ENCODE data around the gene WDCP.
"Not testable (repeated sequence)": the region's sequence is repeated elsewhere in the genome, so short reads cannot be mapped to it uniquely, and the experiment has no call there.

The WDCP gene

DNA sequence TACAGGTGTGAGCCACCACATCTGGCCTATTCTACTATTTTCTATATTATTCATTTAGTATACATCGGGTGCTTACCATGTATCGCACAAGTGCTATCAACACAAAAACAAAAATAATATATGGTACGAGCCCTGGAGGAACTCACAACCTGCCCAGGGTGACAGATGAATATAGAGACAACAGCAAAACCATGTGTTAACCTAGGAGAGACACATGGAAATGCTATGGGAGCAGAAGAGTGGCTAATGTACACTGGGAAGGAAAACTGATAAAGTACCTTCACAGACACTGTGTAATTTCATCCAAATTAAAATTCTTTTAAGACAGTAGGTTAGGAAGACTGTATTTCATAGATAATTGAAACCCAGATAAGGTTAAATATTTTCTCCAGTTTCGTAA lies 25.1 kb upstream of the WDCP start:
- in situ Hi-C loops (cut with HindIII; ENCODE audit: low sequenced_read_pairs): no loop called here

DNA sequence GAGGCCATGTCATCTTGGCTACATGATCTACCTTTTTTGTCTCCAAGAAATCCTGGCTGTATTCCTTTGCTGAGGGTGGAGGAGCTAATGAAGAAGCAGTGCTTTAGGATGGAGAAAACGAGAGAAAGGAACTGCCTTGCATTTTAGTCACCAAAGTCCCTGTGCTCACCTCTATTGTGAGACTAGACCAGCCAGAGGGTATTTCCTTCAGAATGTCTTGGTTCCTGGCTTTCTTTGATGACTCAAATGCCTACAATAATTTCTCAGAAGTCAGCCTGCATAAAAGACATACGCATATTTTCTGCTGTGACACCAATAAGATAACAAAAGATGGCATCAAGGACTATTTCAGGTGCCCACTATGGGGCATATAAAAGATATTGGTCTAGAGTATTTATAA lies 18.1 kb upstream of the WDCP start:
- in situ Hi-C loops (cut with HindIII; ENCODE audit: low sequenced_read_pairs): loop anchor here (5.0 kb wide), 1 partner anchor 233 kb away; no protein-coding TSS in a partner anchor

DNA sequence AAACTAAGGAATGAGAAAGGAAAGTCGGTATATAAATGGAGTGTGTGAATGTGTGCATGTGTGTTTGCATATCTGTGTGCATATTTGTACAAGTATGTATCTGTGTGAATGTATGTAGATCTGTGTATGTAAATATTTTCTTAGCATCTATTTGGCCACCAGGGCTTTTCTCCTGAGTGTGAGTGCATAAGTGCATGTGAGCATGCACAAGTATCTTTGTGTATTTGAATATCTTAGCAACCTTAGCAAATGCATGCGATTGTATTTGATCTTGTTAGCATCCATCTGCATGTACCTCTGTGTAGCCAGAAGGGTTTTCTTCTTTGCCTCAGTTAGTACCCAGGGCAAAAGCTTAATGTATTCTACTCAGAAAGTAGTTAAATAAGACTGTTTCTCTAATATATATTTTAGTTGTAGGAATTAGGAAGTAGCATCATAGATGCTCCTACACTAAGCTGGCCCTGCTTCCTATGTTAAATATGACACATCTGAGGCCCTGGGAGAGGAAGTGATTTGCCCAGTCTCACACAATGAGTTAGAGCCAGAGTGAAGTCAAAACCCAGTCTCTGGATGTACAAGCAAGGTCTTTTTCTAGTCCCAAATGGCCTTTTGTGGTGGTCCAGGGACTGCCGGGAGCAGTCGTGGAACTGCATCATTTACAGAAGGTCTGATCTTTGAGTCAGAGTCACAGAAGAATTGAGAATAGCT lies 11.5 kb upstream of the WDCP start:
- in situ Hi-C loops (cut with HindIII; ENCODE audit: low sequenced_read_pairs): no loop called here

DNA sequence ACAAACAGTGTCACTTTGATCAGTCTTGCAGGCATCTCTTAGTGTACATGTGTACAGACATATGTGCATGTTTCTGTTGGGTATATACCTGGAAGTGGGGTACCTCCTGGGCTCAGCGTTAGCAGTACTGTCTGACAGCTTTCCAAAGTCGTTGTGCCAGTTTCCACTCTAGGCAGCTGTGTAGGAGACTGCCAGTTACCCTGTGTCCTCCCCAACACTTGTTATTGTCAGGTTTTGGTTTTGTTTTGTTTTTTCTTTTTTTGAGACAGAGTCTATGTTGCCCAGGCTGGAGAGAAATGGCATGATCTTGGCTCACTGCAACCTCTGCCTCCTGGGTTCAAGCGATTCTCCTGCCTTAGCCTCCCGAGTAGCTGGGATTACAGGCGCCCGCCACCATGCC lies 8.6 kb upstream of the WDCP start:
- in situ Hi-C loops (cut with HindIII; ENCODE audit: low sequenced_read_pairs): no loop called here

DNA sequence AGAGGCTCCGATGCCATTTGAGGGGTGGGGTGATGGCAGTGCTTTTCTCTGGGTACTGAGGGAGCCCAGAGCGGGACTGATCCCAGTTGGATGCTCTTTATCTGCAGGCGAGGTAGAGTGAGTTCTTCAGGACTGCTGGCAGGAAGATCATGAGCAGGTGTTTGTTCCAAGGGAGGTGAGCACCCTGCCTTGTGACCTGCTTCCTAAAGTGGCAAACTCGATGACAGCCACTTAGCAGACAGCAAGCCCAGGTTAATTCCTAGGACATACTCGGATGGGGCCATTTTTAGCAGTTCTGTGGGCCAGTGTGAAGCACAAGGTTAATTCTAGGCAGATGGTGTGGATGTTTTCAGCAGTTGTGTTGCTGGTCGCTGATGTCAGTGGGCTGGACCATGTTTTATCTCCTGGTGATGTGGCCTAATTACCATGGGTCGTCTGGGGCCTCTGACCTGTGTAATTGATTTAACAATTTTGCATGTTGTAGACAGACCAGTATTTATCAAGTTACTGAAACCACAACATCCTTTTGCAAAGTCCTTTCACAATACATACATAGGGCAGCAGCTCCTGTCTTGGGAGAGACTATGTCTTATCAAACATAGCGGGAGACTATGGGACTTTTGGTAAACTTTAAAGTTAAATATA lies 7.3 kb upstream of the WDCP start:
- in situ Hi-C loops (cut with HindIII; ENCODE audit: low sequenced_read_pairs): no loop called here

DNA sequence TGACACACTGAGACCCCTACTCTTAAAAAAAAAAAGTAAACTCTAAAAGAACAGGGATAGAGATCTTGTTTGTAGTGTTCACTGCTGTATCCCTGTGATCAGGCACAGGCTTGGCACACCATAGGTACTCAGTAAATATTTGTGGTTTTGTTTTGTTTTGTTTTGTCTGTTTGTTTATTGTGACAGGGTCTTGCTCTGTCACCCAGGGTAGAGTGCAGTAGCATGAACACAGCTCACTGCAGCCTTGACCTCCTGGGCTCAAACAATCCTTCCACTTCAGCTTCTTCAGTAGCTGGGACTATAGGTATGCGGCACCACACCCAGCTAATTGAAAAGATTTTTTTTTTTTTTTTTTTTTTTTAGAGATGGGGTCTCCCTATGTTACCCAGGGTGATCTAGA lies 5.8 kb upstream of the WDCP start:
- in situ Hi-C loops (cut with HindIII; ENCODE audit: low sequenced_read_pairs): no loop called here

DNA sequence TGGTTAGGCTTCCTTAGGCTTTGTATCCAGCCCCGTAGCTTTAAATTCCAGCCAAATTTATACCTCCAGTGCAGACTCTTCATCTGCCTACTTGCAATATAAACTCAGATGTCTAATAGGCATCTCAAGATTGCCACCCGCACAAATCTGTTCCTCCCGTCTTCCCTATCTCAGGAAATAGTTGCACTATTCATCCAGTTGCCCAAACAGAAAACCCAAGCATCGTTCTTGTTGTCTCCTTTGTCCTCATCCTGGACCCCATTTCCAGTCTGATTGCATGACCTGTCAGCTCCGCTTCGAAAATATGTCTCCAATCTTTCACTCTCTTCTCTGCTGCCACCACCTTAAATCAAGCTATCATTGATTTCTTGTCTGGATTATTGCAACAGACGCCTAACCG lies 4.6 kb upstream of the WDCP start:
- in situ Hi-C loops (cut with HindIII; ENCODE audit: low sequenced_read_pairs): no loop called here

DNA sequence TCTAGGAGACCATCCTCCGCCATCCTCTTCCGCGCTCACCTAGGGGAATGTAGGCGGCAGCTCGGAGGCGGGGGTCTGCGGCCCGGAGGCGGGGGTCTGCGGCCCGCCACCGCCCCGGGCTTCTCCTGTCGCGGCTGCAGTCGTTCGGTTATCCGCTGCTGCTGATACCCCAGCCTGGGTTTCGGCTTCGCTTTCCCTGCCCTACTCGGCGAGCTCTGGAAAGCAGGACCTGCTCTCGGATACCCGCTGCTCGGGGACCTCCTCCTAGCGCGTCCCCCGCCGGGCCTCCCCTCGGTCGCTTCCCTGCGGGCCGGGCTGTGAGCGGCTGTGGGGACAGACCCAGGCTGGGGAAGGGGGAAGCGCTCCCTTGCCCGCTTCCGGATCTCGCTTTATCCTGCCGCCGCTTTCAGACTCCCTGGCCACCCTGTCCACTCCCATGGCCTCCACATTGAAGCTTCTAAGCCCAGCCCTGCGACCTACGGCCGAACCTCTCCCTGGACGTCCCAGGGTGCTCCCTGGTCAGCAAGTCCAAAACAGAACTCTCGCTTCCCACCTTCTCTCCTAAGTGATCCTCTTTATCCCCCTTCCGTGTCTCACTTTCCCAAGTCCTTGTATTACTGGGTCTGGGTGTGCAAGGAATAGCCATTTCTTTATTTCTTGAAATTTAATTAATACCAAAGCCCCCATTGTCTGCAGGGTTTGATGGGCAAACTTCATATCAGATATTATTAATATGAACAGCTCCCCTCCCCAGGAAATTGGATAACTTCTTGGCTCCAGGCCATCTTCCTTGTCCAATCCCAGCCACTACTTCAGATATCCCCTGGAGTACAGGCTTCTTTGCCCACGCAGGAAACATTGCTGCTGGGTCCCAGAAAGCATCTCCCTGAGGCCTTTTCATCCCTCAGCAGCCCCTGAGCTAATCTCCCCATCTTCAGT lies 3.1 kb upstream of the WDCP start:
- in situ Hi-C loops (cut with HindIII; ENCODE audit: low sequenced_read_pairs): no loop called here

DNA sequence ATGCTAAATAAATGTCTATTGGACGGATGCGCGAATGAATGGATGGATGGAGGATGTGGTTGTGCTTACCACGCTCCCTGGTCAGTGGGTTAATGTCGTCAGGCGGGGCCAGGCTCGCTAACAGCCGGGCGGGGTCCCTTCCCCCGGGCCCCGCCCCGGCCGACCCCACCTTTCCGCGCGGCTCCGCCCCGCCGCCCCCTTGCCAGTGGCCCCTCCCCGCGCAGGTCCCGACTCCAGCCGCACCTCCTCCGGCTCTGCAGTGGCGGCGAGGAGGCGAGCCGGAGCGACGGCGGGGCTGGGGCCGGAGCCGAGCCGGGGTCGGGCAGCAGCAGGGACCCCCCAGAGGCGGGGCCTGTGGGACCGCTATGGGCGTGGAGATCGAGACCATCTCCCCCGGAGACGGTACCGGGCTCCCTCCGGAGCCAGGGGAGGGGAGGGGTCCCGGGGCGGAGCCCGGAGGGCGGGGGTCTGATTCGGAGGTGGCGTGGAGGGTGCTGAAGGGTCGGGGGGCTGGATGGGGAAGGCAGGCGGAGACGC lies 2.4 kb upstream of the WDCP start, which contains the start of gene FKBP1B:
TSS of gene FKBP1B (plus strand) at position 257 of the 537 bp plus-strand sequence. CDS start at position 366, 109 bp downstream.
- in situ Hi-C loops (cut with HindIII; ENCODE audit: low sequenced_read_pairs): no loop called here

DNA sequence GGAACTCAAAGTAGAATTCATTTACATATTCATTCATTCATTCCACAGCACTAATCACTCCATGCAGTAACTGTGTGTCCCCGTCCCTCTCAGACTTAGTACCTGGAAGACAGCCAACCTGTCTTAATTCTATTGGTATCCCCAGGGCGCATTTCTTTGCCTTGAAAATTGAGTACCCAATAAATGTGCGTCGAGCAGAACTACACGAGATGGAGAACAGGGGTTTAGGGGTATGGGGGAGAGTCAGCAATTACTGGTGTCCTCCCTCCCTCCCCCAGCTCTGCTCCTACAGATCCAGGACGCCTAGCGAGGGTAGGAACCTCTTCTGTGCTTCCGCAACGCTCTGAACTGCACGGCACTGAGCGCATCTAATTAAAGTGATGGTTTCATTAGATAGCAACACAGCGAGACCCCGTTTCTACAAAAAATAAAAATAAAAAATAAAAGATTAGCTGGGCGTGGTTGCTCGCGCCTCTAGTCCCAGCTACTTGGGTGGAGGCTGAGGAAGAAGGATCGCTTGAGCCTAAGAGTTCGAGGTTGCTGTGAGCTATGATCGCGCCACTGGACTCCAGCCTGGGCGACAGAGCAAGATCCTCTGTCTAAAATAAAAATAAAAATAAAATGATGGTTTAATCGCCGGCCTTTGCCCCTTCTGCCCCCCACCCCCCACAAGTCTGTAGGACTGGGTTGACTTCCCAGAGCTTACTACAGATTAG lies 1.7 kb upstream of the WDCP start:
- in situ Hi-C loops (cut with HindIII; ENCODE audit: low sequenced_read_pairs): no loop called here

DNA sequence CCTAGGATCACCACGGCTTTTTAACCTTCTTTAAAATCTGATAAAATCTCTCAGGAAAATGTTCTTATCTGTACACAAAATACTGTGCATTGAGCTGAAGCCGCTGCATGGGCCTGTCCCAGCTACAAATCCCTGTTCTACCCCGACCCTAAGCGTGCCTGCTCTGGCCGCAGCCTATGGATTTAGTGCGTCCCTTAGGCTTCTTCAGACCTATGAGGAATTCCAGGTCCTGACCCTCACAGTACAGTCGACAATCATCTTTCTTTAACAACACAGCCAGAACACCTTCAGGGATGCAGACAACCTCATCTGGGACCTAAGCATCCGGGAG lies 477 bp upstream of the WDCP start:
- in situ Hi-C loops (cut with HindIII; ENCODE audit: low sequenced_read_pairs): no loop called here

DNA sequence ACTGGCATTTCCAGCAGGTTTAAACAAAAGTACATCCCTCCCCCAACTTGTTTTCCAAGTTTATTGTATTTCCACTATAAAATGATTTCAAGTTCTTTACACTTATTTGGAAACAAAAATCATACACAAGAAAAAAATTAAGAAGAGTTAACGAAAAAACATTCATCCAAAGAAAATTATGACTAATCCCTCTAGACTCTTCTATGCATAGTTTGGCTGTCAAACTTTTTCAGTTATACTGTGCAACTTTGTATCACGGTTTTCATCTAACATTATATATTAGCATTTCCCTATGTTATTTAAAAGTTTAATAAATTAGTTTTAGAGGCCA lies 627 bp downstream of the WDCP start:
- in situ Hi-C loops (cut with HindIII; ENCODE audit: low sequenced_read_pairs): no loop called here

DNA sequence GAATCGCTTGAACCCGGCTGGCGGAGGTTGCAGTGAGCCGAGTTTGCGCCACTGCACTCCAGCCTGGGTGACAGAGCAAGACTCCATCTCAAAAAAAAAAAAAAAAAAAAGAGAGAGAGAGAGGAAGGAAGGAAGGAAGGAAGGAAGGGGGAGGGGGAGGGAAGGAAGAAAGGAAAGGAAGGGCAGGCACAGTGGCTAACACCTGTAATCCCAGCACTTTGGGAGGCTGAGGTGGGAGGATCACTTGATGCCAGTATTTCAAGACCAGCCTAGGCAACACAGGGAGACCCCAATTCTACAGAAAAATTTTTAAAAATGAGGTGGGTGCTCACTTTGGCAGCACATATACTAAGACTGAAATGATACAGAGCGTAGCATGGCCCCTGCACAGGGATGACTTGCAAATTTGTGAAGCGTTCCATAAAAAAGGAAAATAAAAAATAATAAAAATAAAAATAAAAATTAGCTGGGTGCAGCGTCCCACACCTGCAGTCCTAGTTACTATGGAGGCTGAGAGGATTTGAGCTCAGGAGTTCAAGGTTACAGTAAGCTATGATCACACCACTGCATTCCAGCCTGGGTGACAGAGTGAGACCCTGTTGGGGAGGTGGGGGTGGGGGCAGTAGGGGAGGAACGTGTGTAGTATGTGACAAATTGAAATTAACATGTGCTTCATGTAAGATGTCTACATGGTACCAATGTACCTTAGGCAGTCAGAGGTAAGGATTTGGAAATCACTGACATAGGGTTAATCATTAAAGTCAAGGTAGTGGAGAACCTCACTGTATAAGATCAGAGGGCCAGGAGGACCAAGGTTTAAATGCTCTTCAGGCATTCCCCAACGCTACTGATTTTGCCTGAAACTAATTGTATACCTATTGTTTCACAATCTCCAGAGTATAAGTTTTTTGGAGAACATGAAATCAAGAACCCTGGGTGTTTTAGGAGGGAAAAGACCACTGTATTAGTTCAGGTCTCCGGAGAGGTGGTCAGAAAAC lies 1.4 kb downstream of the WDCP start:
- in situ Hi-C loops (cut with HindIII; ENCODE audit: low sequenced_read_pairs): no loop called here

DNA sequence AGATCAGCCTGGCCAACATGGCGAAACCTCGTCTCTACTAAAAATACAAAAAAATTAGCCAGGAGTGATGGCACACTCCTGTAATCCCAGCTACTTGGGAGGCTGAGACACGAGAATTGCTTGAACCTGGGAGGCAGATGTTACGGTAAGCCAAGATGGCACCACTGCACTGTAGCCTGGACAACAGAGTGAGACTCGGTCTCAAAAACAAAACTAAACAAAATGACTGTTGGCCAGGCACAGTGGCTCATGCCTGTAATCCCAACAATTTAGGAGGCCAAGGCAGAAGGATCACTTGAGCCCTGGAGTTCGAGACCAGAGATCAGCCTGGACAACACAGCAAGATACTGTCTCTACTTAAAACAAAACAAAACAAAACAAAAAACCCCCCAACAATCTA lies 4.1 kb downstream of the WDCP start:
- in situ Hi-C loops (cut with HindIII; ENCODE audit: low sequenced_read_pairs): not testable (repeated sequence)

DNA sequence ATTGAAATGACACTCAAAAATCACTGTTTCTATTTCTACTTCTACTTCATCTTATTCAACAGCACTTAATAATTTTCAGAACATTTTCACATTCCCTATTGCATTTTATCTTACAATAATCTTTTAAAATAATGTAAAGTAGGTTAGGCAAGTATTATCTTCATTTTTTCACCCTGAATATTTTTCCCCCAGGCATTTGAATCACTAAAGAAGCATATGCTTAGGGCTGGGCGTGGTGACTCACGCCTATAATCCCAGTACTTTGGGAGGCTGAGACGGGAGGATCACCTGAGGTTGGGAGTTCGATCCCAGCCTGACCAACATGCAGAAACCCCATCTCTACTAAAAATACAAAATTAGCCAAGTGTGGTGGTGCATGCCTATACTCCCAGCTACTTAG lies 6.7 kb downstream of the WDCP start:
- in situ Hi-C loops (cut with HindIII; ENCODE audit: low sequenced_read_pairs): no loop called here

DNA sequence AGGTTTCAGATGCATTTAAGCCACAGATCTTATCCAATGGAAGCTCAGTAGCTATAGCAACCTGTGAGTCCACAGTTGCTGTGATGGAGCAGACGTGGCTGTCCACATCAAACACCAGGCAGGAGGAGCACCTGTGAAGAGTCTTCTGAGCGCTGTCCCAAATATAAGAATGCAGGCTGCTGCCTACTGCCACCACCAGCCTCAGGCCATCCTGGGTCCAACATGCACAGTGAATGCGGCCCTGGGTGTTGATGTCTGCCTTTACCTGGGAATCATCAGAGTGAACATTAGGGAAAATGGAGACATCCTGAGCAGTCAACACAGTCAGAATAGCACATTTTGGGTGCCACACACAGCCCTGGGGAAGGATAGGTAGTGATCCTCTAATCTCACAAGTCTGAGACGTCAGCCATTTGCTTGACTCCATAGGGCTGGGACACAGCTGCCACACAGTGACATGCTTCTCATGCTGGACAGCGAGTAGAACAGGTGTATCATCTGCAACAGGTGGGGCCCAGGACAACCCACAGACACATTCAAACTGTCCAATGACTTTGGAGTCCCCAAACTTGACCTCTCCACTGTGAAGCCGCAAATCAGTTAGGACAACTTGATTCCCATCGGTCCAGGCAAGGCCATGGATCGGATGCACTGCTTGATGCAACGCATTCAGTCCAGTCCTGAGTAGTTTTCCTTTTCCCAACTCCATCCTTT lies 8.2 kb downstream of the WDCP start:
- in situ Hi-C loops (cut with HindIII; ENCODE audit: low sequenced_read_pairs): no loop called here

DNA sequence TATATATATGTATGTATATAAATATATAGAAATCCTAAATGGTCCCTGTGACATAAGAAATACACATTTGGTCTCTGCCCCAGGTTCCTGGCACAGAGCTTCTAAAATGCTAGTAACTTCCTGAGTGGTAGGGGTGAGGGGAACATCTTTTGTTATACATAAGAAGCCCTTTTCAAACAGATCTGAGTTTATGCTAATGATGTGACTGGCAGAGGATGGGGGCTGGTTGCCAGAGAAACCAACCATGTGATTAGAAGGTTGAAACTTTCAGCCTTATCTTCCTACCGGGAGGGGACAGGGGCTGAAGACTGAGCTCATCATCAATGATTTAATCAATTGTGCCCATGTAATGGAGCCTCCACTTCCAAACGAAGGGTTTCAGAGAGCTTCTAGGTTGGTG lies 21.0 kb downstream of the WDCP start:
- in situ Hi-C loops (cut with HindIII; ENCODE audit: low sequenced_read_pairs): no loop called here

DNA sequence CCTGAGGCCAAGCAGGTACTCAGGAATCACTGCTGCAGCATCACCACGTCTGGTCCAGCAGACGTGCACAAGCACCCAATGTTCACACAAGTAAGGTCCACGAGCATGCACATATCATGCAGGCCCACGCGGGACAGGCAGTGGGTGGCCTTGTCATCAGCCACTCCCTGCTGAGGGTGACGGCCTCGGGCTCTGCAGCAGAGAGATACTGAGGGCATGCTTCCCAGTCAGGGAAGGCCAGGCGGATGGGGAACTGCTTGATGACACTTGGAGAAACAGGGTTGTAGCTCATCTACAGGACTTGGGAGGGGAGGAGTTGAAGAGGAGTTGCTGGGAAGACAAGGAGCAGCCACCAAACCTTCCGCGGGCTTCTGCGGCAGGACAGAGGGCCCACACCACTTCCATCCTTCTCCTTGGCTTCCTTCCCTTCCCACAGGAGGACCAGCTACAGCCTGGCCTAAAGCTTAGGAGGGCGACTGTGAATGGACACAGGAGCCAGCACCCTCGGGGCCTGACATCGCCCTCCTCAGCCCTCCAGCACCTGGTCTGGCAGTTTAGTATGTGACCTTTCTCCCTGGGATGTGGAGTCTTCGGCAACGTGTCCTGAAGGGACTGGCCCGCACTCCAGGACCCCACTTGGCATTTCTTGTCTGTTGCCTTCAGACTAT lies 22.1 kb downstream of the WDCP start:
- in situ Hi-C loops (cut with HindIII; ENCODE audit: low sequenced_read_pairs): no loop called here

DNA sequence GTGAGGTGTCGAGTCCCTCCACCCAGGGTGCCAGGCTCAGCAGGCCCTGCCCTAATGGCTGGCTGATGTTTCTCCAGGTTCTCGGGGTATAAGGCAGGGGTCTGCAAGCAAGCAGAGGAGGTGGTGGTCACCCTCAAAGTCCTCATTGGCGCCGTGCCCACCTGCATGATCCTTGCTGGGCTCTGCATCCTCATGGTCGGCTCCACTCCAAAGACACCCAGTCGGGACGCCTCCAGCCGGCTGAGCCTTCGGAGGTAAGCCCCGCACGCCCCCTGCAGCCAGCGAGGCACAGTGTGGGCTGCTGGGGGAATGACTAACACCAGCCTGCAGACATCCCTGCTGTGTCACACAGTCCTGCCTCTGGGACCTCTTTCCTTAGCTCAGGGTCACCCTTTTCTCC lies 23.2 kb downstream of the WDCP start:
- in situ Hi-C loops (cut with HindIII; ENCODE audit: low sequenced_read_pairs): no loop called here

Measured in endothelial cell of hepatic sinusoid (primary cell).